K562 (cell line): ENCODE results near the gene C1orf198. TPM values are rescaled to one million over a fixed set of nuclear protein-coding genes. Genes with fewer than 3 reads are reported as not detected.

Experiments used
- ATAC-seq: fragments of 200-7000 bp; cut with Tn5 transposase; 3 replicates; pipeline ENCODE4 v1.9.1; 2020; ENCODE audit warnings: moderate library complexity
- BruUV-seq: library from RNA; stranded (reverse); fragments of 400-500 nt; replicated peaks from 2 replicates; lab custom pipeline; 2021; lab: Mats Ljungman, UMichigan
- CTCF ChIA-PET: fragments of 300-600 bp; formaldehyde crosslinking; extraction: SDS; loops from one replicate; lab custom pipeline; 2021; ENCODE audit warnings: low intra/inter-chr PET ratio; lab: Yijun Ruan, JAX
- POLR2A ChIA-PET: fragments of 300-600, 350-650 bp; sonication (Branson Sonifier 250); formaldehyde crosslinking; extraction: SDS; loops from one replicate; lab custom pipeline; 2021; ENCODE audit warnings: antibody characterized with exemption, inconsistent platforms; lab: Yijun Ruan, JAX
- DNase-seq, 4 experiments: peaks; one replicate each; pipeline versions ENCODE4 v3.0.0 to v3.0.0-alpha.2; 2011 to 2018; ENCODE audit warnings: low spot score in 3 of 4, mixed read lengths in 3 of 4; ENCODE audit errors: extremely low read depth in 1 of 4
- FAIRE-seq: peaks from 2 replicates; lab custom pipeline; 2011; peaks lifted over from hg19 to GRCh38; lab: Jason Lieb, UNC
- H2AFZ ChIP-seq: 2 replicates; pipeline ENCODE4 v1.6.0; 2011; ENCODE audit warnings: low read depth, low read length, control low read depth, inconsistent platforms
- H3K27ac ChIP-seq: fragments of 200-600 bp; 3 replicates; pipeline ENCODE4 v1.8.0; 2011; ENCODE audit warnings: low read depth, mild to moderate bottlenecking, control low read depth, inconsistent platforms, low read length, moderate library complexity, mixed read lengths; ENCODE audit errors: extremely low read depth
- H3K27me3 ChIP-seq, 2 experiments: fragments of 300-600 bp in 1 of 2; 2 replicates in 1 of 2; 3 replicates in 1 of 2; pipeline versions ENCODE4 v1.6.0 to v1.8.0; 2011; ENCODE audit warnings: inconsistent platforms in 2 of 2, low read length in 2 of 2, mild to moderate bottlenecking in 1 of 2, mixed read lengths in 1 of 2, moderate library complexity in 1 of 2; ENCODE audit not compliant: control insufficient read depth in 2 of 2, insufficient read depth in 2 of 2
- H3K36me3 ChIP-seq: fragments of 300-600 bp; 3 replicates; pipeline ENCODE4 v1.8.0; 2011; ENCODE audit warnings: mild to moderate bottlenecking, low read length, inconsistent platforms; ENCODE audit not compliant: control insufficient read depth, insufficient read depth
- H3K4me1 ChIP-seq, 2 experiments: fragments of 200-600 bp in 1 of 2; replicated peaks in 1 of 2; 2 replicates in 1 of 2; 3 replicates in 1 of 2; pipeline versions ENCODE4 v1.5.1 to v1.8.0; 2011; ENCODE audit warnings: inconsistent platforms in 2 of 2, low read length in 2 of 2, mild to moderate bottlenecking in 1 of 2, mixed read lengths in 1 of 2, moderate library complexity in 1 of 2; ENCODE audit not compliant: control insufficient read depth in 2 of 2, insufficient read depth in 2 of 2
- H3K4me2 ChIP-seq: 2 replicates; pipeline ENCODE4 v1.6.1; 2011; ENCODE audit warnings: low read length, control low read depth, inconsistent platforms, mixed read lengths; ENCODE audit not compliant: insufficient read depth
- H3K4me3 ChIP-seq: fragments of 200-600 bp; sonication (generic), shearing (Covaris generic); 2 replicates; pipeline ENCODE4 v1.5.1; 2016; ENCODE audit warnings: control low read depth, inconsistent platforms
- H3K79me2 ChIP-seq: fragments of 200-600 bp; 3 replicates; pipeline ENCODE4 v1.8.0; 2011; ENCODE audit warnings: low read length, inconsistent platforms; ENCODE audit not compliant: control insufficient read depth, insufficient read depth
- H3K9ac ChIP-seq, 2 experiments: 2 replicates each; pipeline versions ENCODE4 v1.6.0 to v1.6.1; 2011; ENCODE audit warnings: low read depth in 2 of 2, low read length in 2 of 2, control low read depth in 1 of 2, inconsistent platforms in 1 of 2, mild to moderate bottlenecking in 1 of 2, mixed read lengths in 1 of 2; ENCODE audit not compliant: insufficient read depth in 1 of 2
- H3K9me1 ChIP-seq: one replicate; pipeline ENCODE4 v1.6.0; 2011; ENCODE audit warnings: inconsistent platforms, mild to moderate bottlenecking, low read length, moderate library complexity; ENCODE audit not compliant: control insufficient read depth, insufficient read depth
- H3K9me3 ChIP-seq: replicated peaks from 2 replicates; pipeline ENCODE4 v1.5.1; 2011; ENCODE audit warnings: low read depth, low read length, inconsistent platforms; ENCODE audit not compliant: control insufficient read depth, insufficient read depth
- H4K20me1 ChIP-seq: replicated peaks from 2 replicates; pipeline ENCODE4 v1.6.1; 2011; ENCODE audit warnings: low read length, inconsistent platforms, mixed read lengths; ENCODE audit not compliant: control insufficient read depth, insufficient read depth
- CC2D1A ChIP-seq: fragments of 450-650 bp; IDR thresholded peaks from 2 replicates; pipeline ENCODE4 v1.6.1; 2017; ENCODE audit warnings: mild to moderate bottlenecking
- ELF2 ChIP-seq: fragments of 250-450 bp; sonication (Bioruptor Pico); IDR thresholded peaks from 2 replicates; pipeline ENCODE4 v1.5.0; 2021; ENCODE audit warnings: mild to moderate bottlenecking
- ERF ChIP-seq: fragments of 450-650 bp; formaldehyde crosslinking; IDR thresholded peaks from 2 replicates; pipeline ENCODE4 v1.4.0; 2020; ENCODE audit warnings: mild to moderate bottlenecking, mixed read lengths
- GATAD2A ChIP-seq: fragments of 450-650 bp; IDR thresholded peaks from 2 replicates; pipeline ENCODE4 v1.6.1; 2017
- MTA2 ChIP-seq: fragments of 450-650 bp; IDR thresholded peaks from 2 replicates; pipeline ENCODE4 v1.6.1; 2016; ENCODE audit warnings: low read depth
- WGBS: fragments of 100-300 bp; shearing (Covaris generic); methylation state at CpG from one replicate; pipeline ENCODE4 v1.1.6; 2016; ENCODE audit warnings: low coverage, mixed read lengths; ENCODE audit not compliant: insufficient coverage; ENCODE audit errors: missing lambda C conversion rate; 5-methylcytosine and 5-hydroxymethylcytosine counted together
- in situ Hi-C: fragments of 300-500 bp; cut with MboI; formaldehyde crosslinking; loops from 4 replicates; pipeline ENCODE4 v1.15.0; 2018; ENCODE audit warnings: inconsistent platforms, mixed read lengths
- intact Hi-C: fragments of 100-400 bp; cut with micrococcal nuclease; formaldehyde crosslinking; loops from 2 replicates; pipeline ENCODE4 v1.14.2; 2022
- polyA plus RNA-seq, 8 experiments: library from polyadenylated mRNA; depleted of rRNA in 4 of 8; stranded (reverse) in 5 of 8; unstranded in 3 of 8; fragments of >200 nt; fragmentation: Nextera tagmentation in 2 of 8; fragmentation: Illumina TruSeq in 1 of 8; extraction: Ambion mirVana in 2 of 8; extraction: Trizol in 1 of 8; gene quantifications; 2 replicates each; pipeline versions ENCODE4 v1.2.1 to v1.2.3, GENCODE V29; 2011 to 2014; ENCODE audit warnings: inconsistent platforms in 1 of 8, missing spikeins in 1 of 8
- total RNA-seq, 7 experiments: library from RNA; depleted of rRNA in 6 of 7; stranded (reverse); fragments of >200 nt in 6 of 7; fragmentation: Illumina TruSeq in 2 of 7; extraction: Trizol in 2 of 7; gene quantifications; 2 replicates each; pipeline versions ENCODE4 v1.2.1 to v1.2.3, GENCODE V29; 2011 to 2021; ENCODE audit warnings: low replicate concordance in 1 of 7
- TF ChIP-seq, protein P1 (sequence below), 2 experiments: fragments of 150-350 bp in 1 of 2; IDR thresholded peaks; 2 replicates each; pipeline ENCODE4 v1.6.1; 2012 to 2016; ENCODE audit warnings: low read depth in 2 of 2, low read length in 2 of 2, mild to moderate bottlenecking in 1 of 2, moderate library complexity in 1 of 2
- TF ChIP-seq, protein P2 (sequence below): fragments of 450-650 bp; IDR thresholded peaks from 2 replicates; pipeline ENCODE4 v1.6.1; 2016; ENCODE audit warnings: mild to moderate bottlenecking

The C1orf198 gene
- total and polyA plus RNA-seq, 9 of the 15 experiments (the other 6 are each of a cell fraction or from before 2014, with no cell fraction given), result 2.0 to 15.1 (median 10.4) TPM

DNA sequence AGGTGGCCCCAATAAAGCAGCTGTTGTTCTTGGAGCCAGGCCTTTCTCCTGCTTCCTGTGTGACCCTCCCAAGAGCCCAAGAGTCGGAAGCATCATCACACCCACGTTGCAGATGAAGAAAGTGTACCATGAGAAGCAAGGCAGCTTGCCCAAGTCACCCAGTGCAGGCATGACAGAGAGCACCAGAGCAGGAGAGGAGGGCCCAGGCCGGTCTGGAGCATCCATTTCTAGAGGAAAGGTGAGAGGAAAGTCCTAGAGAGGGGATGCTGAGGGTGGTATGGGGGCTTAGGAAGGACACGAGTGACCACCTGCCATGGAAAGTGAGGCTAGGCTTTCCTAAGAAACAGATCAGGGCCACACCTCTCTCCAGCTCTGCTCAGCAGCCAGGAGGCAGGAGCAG lies 47.0 kb downstream of the C1orf198 start:
- TF ChIP-seq GATAD2A (no peak), MTA2 (no peak), ERF (no peak), CC2D1A (no peak), ELF2 (CRISPR knock-in tag) (no peak)
- TF ChIP-seq, protein P1, sequence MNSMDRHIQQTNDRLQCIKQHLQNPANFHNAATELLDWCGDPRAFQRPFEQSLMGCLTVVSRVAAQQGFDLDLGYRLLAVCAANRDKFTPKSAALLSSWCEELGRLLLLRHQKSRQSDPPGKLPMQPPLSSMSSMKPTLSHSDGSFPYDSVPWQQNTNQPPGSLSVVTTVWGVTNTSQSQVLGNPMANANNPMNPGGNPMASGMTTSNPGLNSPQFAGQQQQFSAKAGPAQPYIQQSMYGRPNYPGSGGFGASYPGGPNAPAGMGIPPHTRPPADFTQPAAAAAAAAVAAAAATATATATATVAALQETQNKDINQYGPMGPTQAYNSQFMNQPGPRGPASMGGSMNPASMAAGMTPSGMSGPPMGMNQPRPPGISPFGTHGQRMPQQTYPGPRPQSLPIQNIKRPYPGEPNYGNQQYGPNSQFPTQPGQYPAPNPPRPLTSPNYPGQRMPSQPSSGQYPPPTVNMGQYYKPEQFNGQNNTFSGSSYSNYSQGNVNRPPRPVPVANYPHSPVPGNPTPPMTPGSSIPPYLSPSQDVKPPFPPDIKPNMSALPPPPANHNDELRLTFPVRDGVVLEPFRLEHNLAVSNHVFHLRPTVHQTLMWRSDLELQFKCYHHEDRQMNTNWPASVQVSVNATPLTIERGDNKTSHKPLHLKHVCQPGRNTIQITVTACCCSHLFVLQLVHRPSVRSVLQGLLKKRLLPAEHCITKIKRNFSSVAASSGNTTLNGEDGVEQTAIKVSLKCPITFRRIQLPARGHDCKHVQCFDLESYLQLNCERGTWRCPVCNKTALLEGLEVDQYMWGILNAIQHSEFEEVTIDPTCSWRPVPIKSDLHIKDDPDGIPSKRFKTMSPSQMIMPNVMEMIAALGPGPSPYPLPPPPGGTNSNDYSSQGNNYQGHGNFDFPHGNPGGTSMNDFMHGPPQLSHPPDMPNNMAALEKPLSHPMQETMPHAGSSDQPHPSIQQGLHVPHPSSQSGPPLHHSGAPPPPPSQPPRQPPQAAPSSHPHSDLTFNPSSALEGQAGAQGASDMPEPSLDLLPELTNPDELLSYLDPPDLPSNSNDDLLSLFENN (IDR thresholded peaks at IDR 0.05; ENCODE audit: low read depth in 2 of 2, low read length in 2 of 2), result no peak
- TF ChIP-seq, protein P2, sequence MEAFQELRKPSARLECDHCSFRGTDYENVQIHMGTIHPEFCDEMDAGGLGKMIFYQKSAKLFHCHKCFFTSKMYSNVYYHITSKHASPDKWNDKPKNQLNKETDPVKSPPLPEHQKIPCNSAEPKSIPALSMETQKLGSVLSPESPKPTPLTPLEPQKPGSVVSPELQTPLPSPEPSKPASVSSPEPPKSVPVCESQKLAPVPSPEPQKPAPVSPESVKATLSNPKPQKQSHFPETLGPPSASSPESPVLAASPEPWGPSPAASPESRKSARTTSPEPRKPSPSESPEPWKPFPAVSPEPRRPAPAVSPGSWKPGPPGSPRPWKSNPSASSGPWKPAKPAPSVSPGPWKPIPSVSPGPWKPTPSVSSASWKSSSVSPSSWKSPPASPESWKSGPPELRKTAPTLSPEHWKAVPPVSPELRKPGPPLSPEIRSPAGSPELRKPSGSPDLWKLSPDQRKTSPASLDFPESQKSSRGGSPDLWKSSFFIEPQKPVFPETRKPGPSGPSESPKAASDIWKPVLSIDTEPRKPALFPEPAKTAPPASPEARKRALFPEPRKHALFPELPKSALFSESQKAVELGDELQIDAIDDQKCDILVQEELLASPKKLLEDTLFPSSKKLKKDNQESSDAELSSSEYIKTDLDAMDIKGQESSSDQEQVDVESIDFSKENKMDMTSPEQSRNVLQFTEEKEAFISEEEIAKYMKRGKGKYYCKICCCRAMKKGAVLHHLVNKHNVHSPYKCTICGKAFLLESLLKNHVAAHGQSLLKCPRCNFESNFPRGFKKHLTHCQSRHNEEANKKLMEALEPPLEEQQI, result no peak
- ChIA-PET CTCF (no interaction called here), POLR2A (interaction anchor here (0.5 to 1.5 kb wide), 4 partner anchors 13 to 353 kb away, joined by 3 to 6 read pairs (median 4); no protein-coding TSS in a partner anchor)
- Histone ChIP-seq H3K9me3 (no peaks in the 10 kb centered on the region), H2AFZ (no peak overlapping the region), H3K27me3 (peaks cover 28 to 60% of the 10 kb centered on the region in 2 experiments; a peak in 4 of 5 replicates), H3K79me2 (no peaks in the 10 kb centered on the region), H3K4me2 (no peak overlapping the region), H3K9me1 (no peaks in the 10 kb centered on the region), H3K4me3 (no peak overlapping the region), H3K9ac (no peak overlapping the region), H4K20me1 (no peaks in the 10 kb centered on the region), H3K27ac (no peak overlapping the region), H3K36me3 (no peaks in the 10 kb centered on the region), H3K4me1 (peaks cover 0 to 6% of the 10 kb centered on the region in 2 experiments; a peak in 3 of 5 replicates)
- ATAC-seq, result no peak
- 3% methylated on average over 4 of the region's 4 CpGs for WGBS
- no peak for DNase-seq
- BruUV-seq, result no TSS peak
- intact Hi-C loops, result no loop called here
- in situ Hi-C loops, result no loop called here
- FAIRE-seq, result no peak
